ENCODE data around the gene STING1. TPM values are rescaled to one million over a fixed set of nuclear protein-coding genes. Genes with fewer than 3 reads are reported as not detected.

STING1 gene
- polyA plus RNA-seq, 1 donor (not counting 4 experiments of a cell fraction or from before 2014, with no cell fraction given), result 25.2 TPM

DNA sequence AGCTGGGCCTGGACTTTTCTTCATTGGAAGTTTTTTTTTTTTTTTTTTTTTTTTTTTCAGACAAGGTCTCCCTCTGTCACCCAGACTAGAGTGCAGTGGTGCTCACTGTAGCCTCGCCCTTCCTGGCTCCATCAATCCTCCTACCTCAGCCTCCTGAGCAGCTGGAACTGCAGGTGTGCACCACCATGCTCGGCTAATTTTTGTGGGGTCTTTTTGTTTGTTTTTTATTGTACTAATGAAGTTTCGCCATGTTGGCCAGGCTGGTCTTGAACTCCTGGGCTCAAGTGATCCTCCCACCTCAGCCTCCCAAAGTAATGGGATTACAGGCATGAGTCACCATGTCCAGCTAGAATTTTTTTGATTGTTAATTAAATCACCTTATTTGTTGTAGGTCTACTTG lies 46.9 kb downstream of the STING1 start:
- no peak overlapping the region for H3K27ac ChIP-seq (ENCODE audit: control insufficient read depth, insufficient read depth, low read length)
- no peak overlapping the region for H3K4me3 ChIP-seq (ENCODE audit: control insufficient read depth in 2 of 3, extremely low read depth in 1 of 3, insufficient read depth in 2 of 3, low read depth in 1 of 3, low read length in 3 of 3)
- dilution Hi-C loops (cut with MboI; ENCODE audit: extremely low pct_ligation_motif_present, low sequenced_read_pairs), result no loop called here
- H3K9ac ChIP-seq (ENCODE audit: control insufficient read depth, extremely low read depth, insufficient read depth, low read length), result no peak overlapping the region
- no peak overlapping the region for H3K4me2 ChIP-seq (ENCODE audit: control insufficient read depth, extremely low read depth, insufficient read depth, low read depth, low read length)
- no peak for TF ChIP-seq EZH2 (IDR thresholded peaks at IDR 0.05; ENCODE audit: low read length)
- TF ChIP-seq, protein P1, sequence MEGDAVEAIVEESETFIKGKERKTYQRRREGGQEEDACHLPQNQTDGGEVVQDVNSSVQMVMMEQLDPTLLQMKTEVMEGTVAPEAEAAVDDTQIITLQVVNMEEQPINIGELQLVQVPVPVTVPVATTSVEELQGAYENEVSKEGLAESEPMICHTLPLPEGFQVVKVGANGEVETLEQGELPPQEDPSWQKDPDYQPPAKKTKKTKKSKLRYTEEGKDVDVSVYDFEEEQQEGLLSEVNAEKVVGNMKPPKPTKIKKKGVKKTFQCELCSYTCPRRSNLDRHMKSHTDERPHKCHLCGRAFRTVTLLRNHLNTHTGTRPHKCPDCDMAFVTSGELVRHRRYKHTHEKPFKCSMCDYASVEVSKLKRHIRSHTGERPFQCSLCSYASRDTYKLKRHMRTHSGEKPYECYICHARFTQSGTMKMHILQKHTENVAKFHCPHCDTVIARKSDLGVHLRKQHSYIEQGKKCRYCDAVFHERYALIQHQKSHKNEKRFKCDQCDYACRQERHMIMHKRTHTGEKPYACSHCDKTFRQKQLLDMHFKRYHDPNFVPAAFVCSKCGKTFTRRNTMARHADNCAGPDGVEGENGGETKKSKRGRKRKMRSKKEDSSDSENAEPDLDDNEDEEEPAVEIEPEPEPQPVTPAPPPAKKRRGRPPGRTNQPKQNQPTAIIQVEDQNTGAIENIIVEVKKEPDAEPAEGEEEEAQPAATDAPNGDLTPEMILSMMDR (optimal IDR thresholded peaks at IDR 0.05 in 1 of 3, IDR thresholded peaks at IDR 0.05 in 1 of 3, conservative IDR thresholded peaks at IDR 0.05 in 1 of 3; ENCODE audit: extremely low read depth in 1 of 3, insufficient read depth in 2 of 3, low read length in 3 of 3), result no peak
- no peak for DNase-seq (ENCODE audit: low read depth, low spot score)
- no peaks in the 10 kb centered on the region for H3K9me3 ChIP-seq (ENCODE audit: control insufficient read depth, low read depth, low read length)
- no peaks in the 10 kb centered on the region for H3K27me3 ChIP-seq (ENCODE audit: control insufficient read depth, extremely low read depth, insufficient read depth, low read length)
- H4K20me1 ChIP-seq (ENCODE audit: control insufficient read depth, extremely low read depth, insufficient read depth, low read length), result no peaks in the 10 kb centered on the region
- H2AFZ ChIP-seq (ENCODE audit: control insufficient read depth, low read length), result no peak overlapping the region
- no peaks in the 10 kb centered on the region for H3K36me3 ChIP-seq (ENCODE audit: control insufficient read depth in 2 of 2, extremely low read depth in 1 of 2, insufficient read depth in 2 of 2, low read length in 2 of 2)
- H3K79me2 ChIP-seq (ENCODE audit: control insufficient read depth, insufficient read depth, low read length), result no peaks in the 10 kb centered on the region
- H3K9me1 ChIP-seq (ENCODE audit: control insufficient read depth, extremely low read depth, insufficient read depth, low read length), result no peaks in the 10 kb centered on the region
- no peak for FAIRE-seq
- peaks cover 10% of the 10 kb centered on the region for H3K4me1 ChIP-seq (ENCODE audit: control insufficient read depth, extremely low read depth, insufficient read depth, low read length)

DNA sequence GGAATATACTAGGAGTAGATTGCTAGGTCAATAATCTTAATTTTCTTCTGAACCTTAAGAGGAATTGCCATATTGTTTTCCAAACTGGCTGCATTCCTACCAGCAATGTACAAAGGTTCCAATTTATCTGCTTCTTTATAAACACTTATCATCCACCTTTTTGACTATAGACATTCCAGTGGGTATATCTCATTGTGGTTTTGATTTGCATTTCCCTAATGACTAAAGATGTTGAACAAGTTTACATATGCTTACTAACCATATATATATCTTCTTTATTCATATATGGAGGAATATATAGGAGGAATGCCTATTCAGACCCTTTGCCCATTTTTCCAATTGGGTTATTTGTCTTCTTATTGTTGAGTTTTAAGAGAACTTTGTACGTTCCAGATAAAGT lies 50.9 kb downstream of the STING1 start:
- FAIRE-seq (peak; percentile 20), DNase-seq (ENCODE audit: low read depth, low spot score) (no peak)
- Histone ChIP-seq H3K27me3 (ENCODE audit: control insufficient read depth, extremely low read depth, insufficient read depth, low read length) (no peaks in the 10 kb centered on the region), H3K36me3 (ENCODE audit: control insufficient read depth in 2 of 2, extremely low read depth in 1 of 2, insufficient read depth in 2 of 2, low read length in 2 of 2) (no peaks in the 10 kb centered on the region), H3K9ac (ENCODE audit: control insufficient read depth, extremely low read depth, insufficient read depth, low read length) (no peak overlapping the region), H4K20me1 (ENCODE audit: control insufficient read depth, extremely low read depth, insufficient read depth, low read length) (no peaks in the 10 kb centered on the region), H3K27ac (ENCODE audit: control insufficient read depth, insufficient read depth, low read length) (no peak overlapping the region), H3K9me3 (ENCODE audit: control insufficient read depth, low read depth, low read length) (no peaks in the 10 kb centered on the region), H3K4me1 (ENCODE audit: control insufficient read depth, extremely low read depth, insufficient read depth, low read length) (peaks cover 2% of the 10 kb centered on the region), H3K9me1 (ENCODE audit: control insufficient read depth, extremely low read depth, insufficient read depth, low read length) (no peaks in the 10 kb centered on the region), H3K79me2 (ENCODE audit: control insufficient read depth, insufficient read depth, low read length) (no peaks in the 10 kb centered on the region), H2AFZ (ENCODE audit: control insufficient read depth, low read length) (no peak overlapping the region), H3K4me2 (ENCODE audit: control insufficient read depth, extremely low read depth, insufficient read depth, low read depth, low read length) (no peak overlapping the region), H3K4me3 (ENCODE audit: control insufficient read depth in 2 of 3, extremely low read depth in 1 of 3, insufficient read depth in 2 of 3, low read depth in 1 of 3, low read length in 3 of 3) (no peak overlapping the region)
- dilution Hi-C loops (cut with MboI; ENCODE audit: extremely low pct_ligation_motif_present, low sequenced_read_pairs), result no loop called here
- TF ChIP-seq, protein P1 (optimal IDR thresholded peaks at IDR 0.05 in 1 of 3, IDR thresholded peaks at IDR 0.05 in 1 of 3, conservative IDR thresholded peaks at IDR 0.05 in 1 of 3; ENCODE audit: extremely low read depth in 1 of 3, insufficient read depth in 2 of 3, low read length in 3 of 3), result no peak
- no peak for TF ChIP-seq EZH2 (IDR thresholded peaks at IDR 0.05; ENCODE audit: low read length)
